Loucy (cell line): ENCODE results near the gene FGFR4.

ENCODE experiments used
- CTCF ChIP-seq: fragments of 200-600 bp; sonication (generic); conservative IDR thresholded peaks from 2 replicates; pipeline ENCODE4 v1.5.1; 2014; ENCODE audit warnings: mild to moderate bottlenecking, antibody characterized with exemption, low read length
- EZH2phosphoT487 ChIP-seq: fragments of 200-600 bp; IDR thresholded peaks from 2 replicates; pipeline ENCODE4 v1.6.1; 2018; ENCODE audit warnings: antibody characterized with exemption, mild to moderate bottlenecking, moderate library complexity, borderline replicate concordance

DNA sequence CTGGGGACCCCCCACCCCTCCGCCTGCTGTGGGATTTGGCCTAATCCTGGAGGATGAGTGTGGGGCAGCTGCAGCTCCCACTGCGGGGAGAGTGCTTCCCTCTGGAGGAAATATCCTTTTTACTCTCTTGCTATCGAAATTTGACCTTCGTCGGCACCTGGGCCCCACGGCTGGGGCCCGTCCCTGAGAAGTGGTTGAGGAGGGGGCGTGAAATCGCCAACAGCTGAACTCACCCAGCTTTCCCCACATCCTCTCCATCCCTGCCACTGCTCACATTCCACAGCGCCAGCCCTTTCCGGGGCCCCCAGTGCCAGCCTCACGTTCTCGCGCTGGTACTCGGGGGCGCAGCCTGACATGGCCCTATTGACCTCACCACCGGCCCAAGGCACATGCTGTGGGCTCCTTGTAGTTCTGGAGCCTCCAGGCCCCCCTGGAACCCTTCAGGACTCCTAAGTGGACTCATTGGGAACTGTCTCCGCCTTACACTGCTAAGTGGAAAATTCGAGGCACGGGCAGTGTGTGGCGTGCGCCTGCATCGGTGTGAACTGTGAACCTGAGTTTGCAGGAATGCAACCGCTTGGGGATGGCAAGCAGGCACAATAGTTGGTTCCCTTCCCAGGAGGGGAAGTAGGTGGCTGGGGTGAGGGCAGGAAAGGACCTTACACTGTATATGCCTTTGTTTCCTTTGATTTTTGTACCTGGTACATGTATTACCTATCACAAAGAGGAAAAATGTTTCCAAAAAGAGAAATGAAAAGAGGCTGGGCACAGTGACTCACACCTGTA is 19.2 kb downstream of the FGFR4 start:
- no peak for TF ChIP-seq CTCF
- TF ChIP-seq EZH2phosphoT487: no peak
